ENCODE measurements around the gene PPP2R3B.

The PPP2R3B gene

GRCh38 chrX:318739-319578 is 67.7 kb downstream of the PPP2R3B start, which contains the start of gene GTPBP6:
Gene GTPBP6 (minus strand): TSS chrX:318796. CDS start chrX:318787, 9 bp downstream.
- no peak for TF ChIP-seq CTCF (IDR thresholded peaks at IDR 0.05; ENCODE audit: borderline replicate concordance, control extremely low read depth, extremely low read depth, insufficient read depth, missing control alignments)
- in situ Hi-C loops (cut with MboI; ENCODE audit: low sequenced_read_pairs, unreplicated experiment), result no loop called here
- peak; percentile 95 for DNase-seq (ENCODE audit: low spot score)

GRCh38 chrX:318068-318738 is 68.5 kb downstream of the PPP2R3B start:
- in situ Hi-C loops (cut with MboI; ENCODE audit: low sequenced_read_pairs, unreplicated experiment), result no loop called here
- no peak for TF ChIP-seq CTCF (IDR thresholded peaks at IDR 0.05; ENCODE audit: borderline replicate concordance, control extremely low read depth, extremely low read depth, insufficient read depth, missing control alignments)
- DNase-seq (ENCODE audit: low spot score), result peak; percentile 94

GRCh38 chrX:317424-318067 is 69.2 kb downstream of the PPP2R3B start:
- no peak for TF ChIP-seq CTCF (IDR thresholded peaks at IDR 0.05; ENCODE audit: borderline replicate concordance, control extremely low read depth, extremely low read depth, insufficient read depth, missing control alignments)
- DNase-seq (ENCODE audit: low spot score), result peak; percentile 92
- in situ Hi-C loops (cut with MboI; ENCODE audit: low sequenced_read_pairs, unreplicated experiment), result no loop called here

- DNase-seq (ENCODE audit: low spot score), result no peak
- in situ Hi-C loops (cut with MboI; ENCODE audit: low sequenced_read_pairs, unreplicated experiment), result no loop called here
- TF ChIP-seq CTCF (IDR thresholded peaks at IDR 0.05; ENCODE audit: borderline replicate concordance, control extremely low read depth, extremely low read depth, insufficient read depth, missing control alignments), result no peak
Observed at GRCh38 chrX:316351-317325, 70.1 kb downstream of the PPP2R3B start.

- in situ Hi-C loops (cut with MboI; ENCODE audit: low sequenced_read_pairs, unreplicated experiment), result no loop called here
- no peak for TF ChIP-seq CTCF (IDR thresholded peaks at IDR 0.05; ENCODE audit: borderline replicate concordance, control extremely low read depth, extremely low read depth, insufficient read depth, missing control alignments)
- DNase-seq (ENCODE audit: low spot score), result no peak
Observed at GRCh38 chrX:314781-315595, 71.7 kb downstream of the PPP2R3B start.

Data from GM13976 (cell line).